Neural progenitor cell (in vitro differentiated cells): ENCODE measurements around the gene ETAA1. TPM values are rescaled to one million over a fixed set of nuclear protein-coding genes. Genes with fewer than 3 reads are reported as not detected.

Experiments used
- DNase-seq: peaks from one replicate; pipeline ENCODE4 v3.0.0-alpha.2; 2016; ENCODE audit warnings: low spot score
- H2AFZ ChIP-seq: fragments of 200-600 bp; sonication (generic); replicated peaks from 2 replicates; pipeline ENCODE4 v1.6.1; 2016; ENCODE audit warnings: antibody characterized with exemption
- H3F3A ChIP-seq: fragments of 200-600 bp; sonication (generic); 2 replicates; pipeline ENCODE4 v1.6.1; 2016; ENCODE audit warnings: antibody characterized with exemption, low read depth
- H3K27ac ChIP-seq: fragments of 200-600 bp; sonication (generic); 2 replicates; pipeline ENCODE4 v1.5.1; 2016; ENCODE audit warnings: mild to moderate bottlenecking
- H3K27me3 ChIP-seq: fragments of 200-600 bp; sonication (generic); 2 replicates; pipeline ENCODE4 v1.6.1; 2016; ENCODE audit warnings: mild to moderate bottlenecking, moderate library complexity
- H3K36me3 ChIP-seq: fragments of 200-600 bp; sonication (generic); 2 replicates; pipeline ENCODE4 v1.5.1; 2016
- H3K4me1 ChIP-seq: fragments of 200-600 bp; sonication (generic); 2 replicates; pipeline ENCODE4 v1.6.1; 2016; ENCODE audit warnings: mixed run types
- H3K4me2 ChIP-seq: fragments of 200-600 bp; sonication (generic); 2 replicates; pipeline ENCODE4 v1.6.1; 2016
- H3K4me3 ChIP-seq: fragments of 200-600 bp; sonication (generic); 2 replicates; pipeline ENCODE4 v1.5.1; 2016
- H3K79me2 ChIP-seq: fragments of 200-600 bp; sonication (generic); 2 replicates; pipeline ENCODE4 v1.6.1; 2016; ENCODE audit warnings: low read depth
- H3K9ac ChIP-seq: fragments of 200-600 bp; sonication (generic); 2 replicates; pipeline ENCODE4 v1.6.1; 2016
- H3K9me3 ChIP-seq: fragments of 200-600 bp; sonication (generic); 2 replicates; pipeline ENCODE4 v1.5.1; 2016; ENCODE audit warnings: low read depth
- H4K20me1 ChIP-seq: fragments of 200-600 bp; sonication (generic); 2 replicates; pipeline ENCODE4 v1.6.1; 2016; ENCODE audit warnings: low read depth
- H3K27ac Mint-ChIP-seq: 3 replicates; pipeline ENCODE4 v1.8.0; 2021; ENCODE audit warnings: mixed read lengths
- H3K27me3 Mint-ChIP-seq: 2 replicates; pipeline ENCODE4 v1.8.0; 2022; ENCODE audit warnings: low read depth, mild to moderate bottlenecking, inconsistent platforms, moderate library complexity, mixed read lengths; ENCODE audit not compliant: insufficient read depth
- H3K36me3 Mint-ChIP-seq: 3 replicates; pipeline ENCODE4 v1.8.0; 2021; ENCODE audit warnings: mixed read lengths
- H3K4me1 Mint-ChIP-seq: 3 replicates; pipeline ENCODE4 v1.8.0; 2021; ENCODE audit warnings: mixed read lengths
- H3K4me3 Mint-ChIP-seq: 3 replicates; pipeline ENCODE4 v1.8.0; 2021; ENCODE audit warnings: mild to moderate bottlenecking, moderate library complexity, mixed read lengths
- H3K9me3 Mint-ChIP-seq: 3 replicates; pipeline ENCODE4 v1.8.0; 2020; ENCODE audit warnings: mixed read lengths
- CTCF ChIP-seq: fragments of 200-600 bp; sonication (generic); IDR thresholded peaks from 2 replicates; pipeline ENCODE4 v1.5.1; 2017; ENCODE audit warnings: antibody characterized with exemption, mild to moderate bottlenecking
- EZH2 ChIP-seq: fragments of 200-600 bp; sonication (generic); IDR thresholded peaks from 2 replicates; pipeline ENCODE4 v1.6.1; 2017; ENCODE audit warnings: antibody characterized with exemption, mild to moderate bottlenecking, moderate library complexity
- EZH2phosphoT487 ChIP-seq: fragments of 200-600 bp; sonication (generic); IDR thresholded peaks from 2 replicates; pipeline ENCODE4 v1.6.1; 2017; ENCODE audit warnings: antibody characterized with exemption
- total RNA-seq: library from RNA; depleted of rRNA; stranded (reverse); fragments of >200 nt; gene quantifications from 2 replicates; pipeline ENCODE4 v1.2.3, GENCODE V29; 2015; ENCODE audit warnings: low replicate concordance

ETAA1 gene
- total RNA-seq, 1 donor from 2014 or later, result 77.0 TPM

- Histone ChIP-seq H3K27me3 (no peaks in the 10 kb centered on the region), H3K4me1 (peaks cover 7% of the 10 kb centered on the region), H3K9ac (no peak overlapping the region), H3K9me3 (no peaks in the 10 kb centered on the region), H3K4me2 (no peak overlapping the region), H2AFZ (no peak overlapping the region), H3K36me3 (no peaks in the 10 kb centered on the region), H3K4me3 (no peak overlapping the region), H3K27ac (no peak overlapping the region), H4K20me1 (no peaks in the 10 kb centered on the region), H3K79me2 (no peaks in the 10 kb centered on the region), H3F3A (no peaks in the 10 kb centered on the region)
- Mint-ChIP-seq H3K27ac (no peak overlapping the region), H3K4me1 (no peaks in the 10 kb centered on the region), H3K9me3 (peaks cover 4% of the 10 kb centered on the region), H3K36me3 (no peaks in the 10 kb centered on the region), H3K27me3 (peaks cover 3% of the 10 kb centered on the region), H3K4me3 (no peak overlapping the region)
- DNase-seq, result no peak
- TF ChIP-seq EZH2phosphoT487, result no peak
- no peak for TF ChIP-seq EZH2
- no peak for TF ChIP-seq CTCF
Measured at GRCh38 chr2:67437114-67437513, 40.0 kb downstream of the ETAA1 start.

- Mint-ChIP-seq H3K27me3 (peaks cover 3% of the 10 kb centered on the region), H3K27ac (no peak overlapping the region), H3K4me3 (no peak overlapping the region), H3K4me1 (no peaks in the 10 kb centered on the region), H3K9me3 (no peaks in the 10 kb centered on the region), H3K36me3 (no peaks in the 10 kb centered on the region)
- peaks cover 7% of the 10 kb centered on the region for H3K4me1 ChIP-seq
- H3F3A ChIP-seq, result no peaks in the 10 kb centered on the region
- H3K27ac ChIP-seq, result no peak overlapping the region
- H3K9me3 ChIP-seq, result no peaks in the 10 kb centered on the region
- H3K4me3 ChIP-seq, result no peak overlapping the region
- no peaks in the 10 kb centered on the region for H3K27me3 ChIP-seq
- H3K4me2 ChIP-seq, result no peak overlapping the region
- H3K79me2 ChIP-seq, result no peaks in the 10 kb centered on the region
- no peak overlapping the region for H2AFZ ChIP-seq
- TF ChIP-seq CTCF (no peak), EZH2 (no peak), EZH2phosphoT487 (no peak)
- no peak overlapping the region for H3K9ac ChIP-seq
- no peaks in the 10 kb centered on the region for H4K20me1 ChIP-seq
- DNase-seq, result no peak
- no peaks in the 10 kb centered on the region for H3K36me3 ChIP-seq
Measured at GRCh38 chr2:67438337-67438736, 41.2 kb downstream of the ETAA1 start.

- Mint-ChIP-seq H3K4me1 (peaks cover 9% of the 10 kb centered on the region), H3K27ac (no peak overlapping the region), H3K27me3 (peaks cover 1% of the 10 kb centered on the region), H3K36me3 (no peaks in the 10 kb centered on the region), H3K4me3 (no peak overlapping the region), H3K9me3 (no peaks in the 10 kb centered on the region)
- H3K36me3 ChIP-seq, result no peaks in the 10 kb centered on the region
- H3K4me2 ChIP-seq, result no peak overlapping the region
- no peaks in the 10 kb centered on the region for H3K79me2 ChIP-seq
- H3K9ac ChIP-seq, result no peak overlapping the region
- no peaks in the 10 kb centered on the region for H3K4me1 ChIP-seq
- no peak overlapping the region for H3K27ac ChIP-seq
- no peaks in the 10 kb centered on the region for H4K20me1 ChIP-seq
- TF ChIP-seq EZH2, result no peak
- no peak for TF ChIP-seq EZH2phosphoT487
- TF ChIP-seq CTCF, result no peak
- no peak for DNase-seq
- H2AFZ ChIP-seq, result no peak overlapping the region
- H3K4me3 ChIP-seq, result no peak overlapping the region
- no peaks in the 10 kb centered on the region for H3K27me3 ChIP-seq
- no peaks in the 10 kb centered on the region for H3K9me3 ChIP-seq
- H3F3A ChIP-seq, result no peaks in the 10 kb centered on the region
Measured at GRCh38 chr2:67445652-67446268, 48.6 kb downstream of the ETAA1 start.
